Lung (tissue), 12 donors: ENCODE measurements around the gene DCHS2. TPM values are rescaled to one million over a fixed set of nuclear protein-coding genes. Genes with fewer than 3 reads are reported as not detected.

Experiments
- ATAC-seq: fragments of 200-7000 bp; cut with Tn5 transposase; one replicate; pipeline ENCODE4 v1.9.1; 2020; ENCODE audit warnings: moderate number of reproducible peaks; ENCODE audit not compliant: insufficient read depth, low FRiP score
- DNase-seq, 3 donors: peaks; one replicate each; pipeline ENCODE4 v3.0.0-alpha.2; 2013 to 2017
- H3K27ac ChIP-seq, 2 donors: one replicate each; pipeline ENCODE4 v1.5.1; 2013; ENCODE audit warnings: mild to moderate bottlenecking in 2 of 2, moderate library complexity in 2 of 2, control low read depth in 1 of 2, inconsistent platforms in 1 of 2, low read depth in 1 of 2, low read length in 1 of 2
- H3K27me3 ChIP-seq, 3 donors: one replicate each; pipeline ENCODE4 v1.5.1; 2013; ENCODE audit warnings: low read length in 2 of 3; ENCODE audit not compliant: control insufficient read depth in 3 of 3, insufficient read depth in 3 of 3
- H3K36me3 ChIP-seq, 4 donors: one replicate each; pipeline ENCODE4 v1.5.1; 2013; ENCODE audit warnings: low read length in 4 of 4, mild to moderate bottlenecking in 1 of 4, moderate library complexity in 1 of 4; ENCODE audit not compliant: control insufficient read depth in 4 of 4, insufficient read depth in 4 of 4
- H3K4me1 ChIP-seq, 5 donors: one replicate each; pipeline ENCODE4 v1.5.1; 2013; ENCODE audit warnings: low read length in 5 of 5, mild to moderate bottlenecking in 2 of 5, moderate library complexity in 1 of 5; ENCODE audit not compliant: control insufficient read depth in 5 of 5, insufficient read depth in 5 of 5
- H3K4me3 ChIP-seq: one replicate; pipeline ENCODE4 v1.5.1; 2013; ENCODE audit warnings: mild to moderate bottlenecking, control low read depth, moderate library complexity
- H3K9ac ChIP-seq, 2 donors: one replicate each; pipeline ENCODE4 v1.5.1; 2013; ENCODE audit warnings: low read length in 2 of 2, control low read depth in 1 of 2; ENCODE audit not compliant: insufficient read depth in 1 of 2
- H3K9me3 ChIP-seq, 4 donors: one replicate each; pipeline ENCODE4 v1.5.1; 2013; ENCODE audit warnings: low read length in 3 of 4, mild to moderate bottlenecking in 1 of 4, moderate library complexity in 1 of 4; ENCODE audit not compliant: control insufficient read depth in 4 of 4, insufficient read depth in 3 of 4
- WGBS, 2 donors: extraction: QIAGEN DNeasy Blood & Tissue Kit; methylation state at CpG; one replicate each; pipeline ENCODE4 v1.1.7; 2013; 5-methylcytosine and 5-hydroxymethylcytosine counted together
- polyA plus RNA-seq, 2 donors: library from polyadenylated mRNA; stranded (reverse); fragments of 200-250 nt; gene quantifications; one replicate each; pipeline ENCODE4 v1.2.1, GENCODE V29; 2013
- total RNA-seq, 2 donors: library from RNA; depleted of rRNA in 1 of 2; stranded (reverse); fragments of >200 nt in 1 of 2; gene quantifications; one replicate each; pipeline ENCODE4 v1.2.1, GENCODE V29; 2014 to 2021
- TF ChIP-seq, protein P1 (sequence below): IDR thresholded peaks from 2 replicates; pipeline ENCODE4 v1.5.1; 2012; ENCODE audit warnings: mild to moderate bottlenecking; ENCODE audit errors: control extremely low read depth, extremely low read depth
- donor health status: control.
- donor health status: control.
- donor health status: Bipolar disorder and iron deficiency.
- donor health status: healthy.
- donor health status: DM: yes; HTN: yes; CAD: no.

The DCHS2 gene
- total and polyA plus RNA-seq, 4 donors, result 0.02 to 13.4 (median 0.53) TPM

DNA sequence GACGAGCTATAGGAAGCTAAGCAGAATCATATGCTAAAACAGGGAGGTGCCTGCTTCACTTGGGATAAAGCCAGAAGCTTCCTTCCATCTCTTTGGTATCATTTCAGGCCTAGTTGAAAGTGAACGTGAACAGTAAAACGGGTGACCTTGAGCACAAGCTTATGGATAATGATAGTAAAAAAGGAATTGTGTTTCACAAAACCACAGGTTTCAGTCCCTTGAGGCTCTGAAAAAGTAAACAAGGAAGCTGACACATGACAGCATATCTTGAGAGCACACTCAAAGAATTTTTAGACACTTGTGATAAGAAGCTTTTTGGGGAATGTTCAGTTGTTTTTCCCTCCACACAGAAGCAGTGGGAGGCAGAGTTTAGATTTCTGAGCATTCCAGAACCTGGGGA is 286.1 kb downstream of the DCHS2 start:
- H3K4me1 ChIP-seq, result peaks cover 0 to 2% (median 0%) of the 10 kb centered on the region in 5 donors
- H3K9ac ChIP-seq, result no peak overlapping the region
- ATAC-seq, result no peak
- H3K36me3 ChIP-seq, result no peaks in the 10 kb centered on the region
- H3K27me3 ChIP-seq, result no peaks in the 10 kb centered on the region
- TF ChIP-seq, protein P1, sequence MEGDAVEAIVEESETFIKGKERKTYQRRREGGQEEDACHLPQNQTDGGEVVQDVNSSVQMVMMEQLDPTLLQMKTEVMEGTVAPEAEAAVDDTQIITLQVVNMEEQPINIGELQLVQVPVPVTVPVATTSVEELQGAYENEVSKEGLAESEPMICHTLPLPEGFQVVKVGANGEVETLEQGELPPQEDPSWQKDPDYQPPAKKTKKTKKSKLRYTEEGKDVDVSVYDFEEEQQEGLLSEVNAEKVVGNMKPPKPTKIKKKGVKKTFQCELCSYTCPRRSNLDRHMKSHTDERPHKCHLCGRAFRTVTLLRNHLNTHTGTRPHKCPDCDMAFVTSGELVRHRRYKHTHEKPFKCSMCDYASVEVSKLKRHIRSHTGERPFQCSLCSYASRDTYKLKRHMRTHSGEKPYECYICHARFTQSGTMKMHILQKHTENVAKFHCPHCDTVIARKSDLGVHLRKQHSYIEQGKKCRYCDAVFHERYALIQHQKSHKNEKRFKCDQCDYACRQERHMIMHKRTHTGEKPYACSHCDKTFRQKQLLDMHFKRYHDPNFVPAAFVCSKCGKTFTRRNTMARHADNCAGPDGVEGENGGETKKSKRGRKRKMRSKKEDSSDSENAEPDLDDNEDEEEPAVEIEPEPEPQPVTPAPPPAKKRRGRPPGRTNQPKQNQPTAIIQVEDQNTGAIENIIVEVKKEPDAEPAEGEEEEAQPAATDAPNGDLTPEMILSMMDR, result no peak
- WGBS, 2 donors, result 47 to 60% methylated on average over 3 of the region's 3 CpGs
- no peaks in the 10 kb centered on the region for H3K9me3 ChIP-seq
- H3K4me3 ChIP-seq, result no peak overlapping the region
- no peak overlapping the region for H3K27ac ChIP-seq
- DNase-seq, result peak in 1 of 3 donors; percentile 1

DNA sequence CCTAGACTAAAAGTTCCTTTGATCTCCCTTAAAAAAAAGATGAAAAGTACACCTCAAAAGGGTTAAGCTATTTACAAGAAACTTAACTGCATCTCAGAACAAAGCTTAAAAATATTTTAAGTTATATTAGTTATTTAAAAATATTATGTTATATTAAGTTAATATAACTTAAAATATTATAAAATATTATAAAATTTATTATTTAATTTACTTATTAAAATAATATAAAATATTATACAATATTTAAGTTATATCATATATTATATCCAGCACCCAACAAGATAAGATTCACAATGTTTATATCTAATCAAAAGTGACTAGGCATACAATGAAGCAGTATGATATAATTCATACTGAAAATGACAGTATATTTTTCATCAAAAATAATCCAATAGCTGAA is 296.9 kb downstream of the DCHS2 start:
- no peak for ATAC-seq

DNA sequence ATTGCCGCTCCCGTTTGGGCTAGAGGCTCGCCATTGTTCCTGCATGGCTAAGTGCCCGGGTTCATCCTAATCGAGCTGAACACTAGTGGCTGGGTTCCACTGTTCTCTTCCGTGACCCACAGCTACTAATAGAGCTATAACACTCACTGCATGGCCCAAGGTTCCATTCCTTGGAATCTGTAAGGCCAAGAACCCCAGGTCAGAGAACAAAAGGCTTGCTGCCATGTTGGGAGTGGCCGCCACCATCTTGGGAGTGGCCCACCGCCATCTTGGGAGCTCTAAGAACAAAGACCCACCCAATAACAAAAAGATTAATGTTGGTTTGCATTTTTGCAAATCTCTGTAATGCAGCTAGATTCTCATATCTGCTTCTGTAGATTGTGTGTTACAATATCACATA is 299.0 kb downstream of the DCHS2 start:
- no peak for DNase-seq
- H3K4me3 ChIP-seq, result no peak overlapping the region
- H3K4me1 ChIP-seq, result no peaks in the 10 kb centered on the region
- H3K27me3 ChIP-seq, result no peaks in the 10 kb centered on the region
- TF ChIP-seq, protein P1, result no peak
- H3K27ac ChIP-seq, result no peak overlapping the region
- no peaks in the 10 kb centered on the region for H3K9me3 ChIP-seq
- no peak overlapping the region for H3K9ac ChIP-seq
- 93 to 95% methylated on average over 8 of the region's 8 CpGs for WGBS, 2 donors
- no peak for ATAC-seq
- H3K36me3 ChIP-seq, result no peaks in the 10 kb centered on the region

More for the DNA sequence above, 296.9 kb downstream of the DCHS2 start:
- no peak overlapping the region for H3K4me3 ChIP-seq
- no peaks in the 10 kb centered on the region for H3K4me1 ChIP-seq
- H3K9ac ChIP-seq, result no peak overlapping the region
- no peaks in the 10 kb centered on the region for H3K36me3 ChIP-seq
- H3K27ac ChIP-seq, result no peak overlapping the region
- TF ChIP-seq, protein P1, result no peak
- H3K27me3 ChIP-seq, result no peaks in the 10 kb centered on the region
- peaks cover 0 to 3% (median 0%) of the 10 kb centered on the region in 4 donors for H3K9me3 ChIP-seq
- no peak for DNase-seq

DNA sequence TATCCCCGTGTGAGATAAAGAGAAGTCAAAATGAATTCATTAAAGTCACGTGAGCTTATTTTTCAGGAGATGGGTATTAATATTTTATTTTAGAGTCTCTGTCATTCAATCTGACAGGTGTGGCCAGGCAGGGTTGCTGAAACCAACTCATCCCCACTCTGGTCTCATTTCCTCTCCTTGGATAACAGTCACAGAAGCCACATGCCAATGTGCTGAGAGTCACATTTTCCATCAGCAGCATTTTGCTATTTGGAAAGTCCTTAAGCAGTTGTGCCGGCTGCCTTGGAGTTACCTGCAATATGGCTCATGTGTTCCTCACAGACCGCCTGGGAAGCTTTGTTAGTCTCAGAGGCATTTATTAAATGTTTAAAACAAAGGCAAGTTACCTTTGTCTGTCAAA is 302.3 kb downstream of the DCHS2 start:
- 78 to 85% methylated on average over 4 of the region's 4 CpGs for WGBS, 2 donors
- H3K27me3 ChIP-seq, result no peaks in the 10 kb centered on the region
- no peaks in the 10 kb centered on the region for H3K36me3 ChIP-seq
- no peaks in the 10 kb centered on the region for H3K9me3 ChIP-seq
- no peak overlapping the region for H3K4me3 ChIP-seq
- H3K4me1 ChIP-seq, result peaks cover 0 to 8% (median 0%) of the 10 kb centered on the region in 5 donors
- DNase-seq (no peak), ATAC-seq (no peak)
- no peak overlapping the region for H3K27ac ChIP-seq
- H3K9ac ChIP-seq, result no peak overlapping the region
- TF ChIP-seq, protein P1, result no peak
